Tibial artery (tissue), 4 donors: ENCODE measurements around the gene GPRC5D.

ENCODE experiments used
- DNase-seq, 2 donors: peaks; one replicate each; pipeline ENCODE4 v3.0.0-alpha.2; 2019
- H3K27ac ChIP-seq, 2 donors: fragments of 200-600 bp; sonication (generic) in 1 of 2; 1 replicate in 1 of 2; 2 replicates in 1 of 2; pipeline ENCODE4 v1.5.1; 2018 to 2019; ENCODE audit warnings: mild to moderate bottlenecking in 1 of 2
- H3K27me3 ChIP-seq, 2 donors: fragments of 200-600 bp; sonication (generic) in 1 of 2; one replicate each; pipeline versions ENCODE4 v1.5.1 to v1.6.0; 2016 to 2019
- H3K36me3 ChIP-seq, 3 donors: fragments of 200-600 bp; sonication (generic) in 2 of 3; one replicate each; pipeline ENCODE4 v1.5.1; 2016 to 2019; ENCODE audit warnings: mild to moderate bottlenecking in 2 of 3
- H3K4me1 ChIP-seq, 4 donors: fragments of 200-600 bp; sonication (generic) in 2 of 4; 1 replicate in 3 of 4; 2 replicates in 1 of 4; pipeline ENCODE4 v1.5.1; 2016 to 2019
- H3K4me3 ChIP-seq, 2 donors: fragments of 200-600 bp; sonication (generic) in 1 of 2; 1 replicate in 1 of 2; 2 replicates in 1 of 2; pipeline ENCODE4 v1.5.1; 2018 to 2019; ENCODE audit warnings: mild to moderate bottlenecking in 2 of 2
- H3K9me3 ChIP-seq, 3 donors: fragments of 200-600 bp; sonication (generic) in 1 of 3; one replicate each; pipeline ENCODE4 v1.5.1; 2016 to 2019
- CTCF ChIP-seq, 2 experiments: fragments of 200-600 bp in 1 of 2; fragments of 450-650 bp in 1 of 2; IDR thresholded peaks; one replicate each; pipeline ENCODE4 v1.5.1; 2017 to 2019; ENCODE audit warnings: antibody characterized with exemption in 2 of 2, mild to moderate bottlenecking in 1 of 2, moderate library complexity in 1 of 2
- intact Hi-C: fragments of 100-400 bp; cut with DNase I; formaldehyde crosslinking; loops from one replicate; pipeline ENCODE4 v1.15.0; 2023; ENCODE audit warnings: low total_unique reads

Gene GPRC5D

GRCh38 chr12:12986775-12987331, 34.9 kb upstream of the GPRC5D start:
- Histone ChIP-seq H3K27me3 (no peaks in the 10 kb centered on the region), H3K9me3 (no peaks in the 10 kb centered on the region), H3K4me3 (no peak overlapping the region), H3K27ac (no peak overlapping the region), H3K4me1 (peaks cover 0 to 10% (median 2%) of the 10 kb centered on the region in 4 donors), H3K36me3 (peaks cover 32 to 57% (median 36%) of the 10 kb centered on the region in 3 donors)
- TF ChIP-seq CTCF (IDR thresholded peaks at IDR 0.05), result no peak
- DNase-seq, result no peak
- intact Hi-C loops, result no loop called here

DNA sequence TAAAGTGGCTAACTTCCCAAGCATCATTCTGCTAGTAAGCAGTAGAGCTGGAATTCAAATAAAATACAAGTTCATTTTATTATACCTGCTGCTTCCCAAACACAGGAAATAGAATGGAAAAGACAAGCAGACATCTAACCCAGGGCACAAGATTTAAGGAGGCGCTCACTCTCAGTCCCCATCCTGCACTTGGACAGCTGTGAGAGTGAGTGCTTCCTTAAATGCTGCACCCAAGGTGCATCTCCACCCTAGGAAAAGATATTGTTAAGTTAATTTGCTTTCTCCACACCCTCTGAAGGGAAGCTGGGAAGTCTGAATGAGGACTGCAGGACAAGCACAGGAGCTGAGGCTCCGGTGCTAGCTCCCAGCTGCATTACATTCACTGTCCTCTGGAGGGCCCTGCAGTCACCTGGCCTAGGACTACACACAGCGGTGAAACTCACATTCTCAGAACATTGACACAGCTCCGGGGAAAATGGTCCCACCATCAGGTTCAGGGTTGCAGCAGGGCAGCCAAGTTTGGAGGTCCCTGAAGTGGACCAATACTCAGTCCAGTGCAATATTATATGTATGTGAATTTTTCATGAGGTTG, 33.9 kb upstream of the GPRC5D start:
- Histone ChIP-seq H3K4me3 (no peak overlapping the region), H3K4me1 (peaks cover 0 to 4% (median 0%) of the 10 kb centered on the region in 4 donors), H3K27me3 (no peaks in the 10 kb centered on the region), H3K9me3 (no peaks in the 10 kb centered on the region), H3K36me3 (peaks cover 32 to 66% (median 44%) of the 10 kb centered on the region in 3 donors), H3K27ac (no peak overlapping the region)
- intact Hi-C loops, result no loop called here
- peak; percentile 25 to 35 for TF ChIP-seq CTCF (IDR thresholded peaks at IDR 0.05)
- DNase-seq, result no peak

- no peak for DNase-seq
- H3K4me3 ChIP-seq, result no peak overlapping the region
- H3K36me3 ChIP-seq, result peaks cover 29 to 69% (median 43%) of the 10 kb centered on the region in 3 donors
- no peak for TF ChIP-seq CTCF (IDR thresholded peaks at IDR 0.05)
- peaks cover 0 to 14% (median 7%) of the 10 kb centered on the region in 4 donors for H3K4me1 ChIP-seq
- no peak overlapping the region for H3K27ac ChIP-seq
- intact Hi-C loops, result loop anchor here (5.0 kb wide), 1 partner anchor 67 kb away; no protein-coding TSS in a partner anchor
- H3K27me3 ChIP-seq, result no peaks in the 10 kb centered on the region
- no peaks in the 10 kb centered on the region for H3K9me3 ChIP-seq
Observed at GRCh38 chr12:12984149-12984548, 32.2 kb upstream of the GPRC5D start.

GRCh38 chr12:12983420-12984035, 31.6 kb upstream of the GPRC5D start:
- Histone ChIP-seq H3K4me3 (no peak overlapping the region), H3K27ac (no peak overlapping the region), H3K36me3 (peaks cover 23 to 63% (median 36%) of the 10 kb centered on the region in 3 donors), H3K9me3 (no peaks in the 10 kb centered on the region), H3K4me1 (peaks cover 0 to 14% (median 7%) of the 10 kb centered on the region in 4 donors), H3K27me3 (no peaks in the 10 kb centered on the region)
- intact Hi-C loops, result loop anchor here (5.0 kb wide), 1 partner anchor 66 kb away; no protein-coding TSS in a partner anchor
- TF ChIP-seq CTCF (IDR thresholded peaks at IDR 0.05), result peak; percentile 63 to 69
- no peak for DNase-seq

- intact Hi-C loops, result loop anchor here (5.0 kb wide), 1 partner anchor 65 kb away; no protein-coding TSS in a partner anchor
- H3K9me3 ChIP-seq, result no peaks in the 10 kb centered on the region
- no peak overlapping the region for H3K4me3 ChIP-seq
- peaks cover 17 to 51% (median 28%) of the 10 kb centered on the region in 3 donors for H3K36me3 ChIP-seq
- peaks cover 0 to 14% (median 7%) of the 10 kb centered on the region in 4 donors for H3K4me1 ChIP-seq
- no peak for TF ChIP-seq CTCF (IDR thresholded peaks at IDR 0.05)
- no peak overlapping the region for H3K27ac ChIP-seq
- no peaks in the 10 kb centered on the region for H3K27me3 ChIP-seq
- no peak for DNase-seq
Observed at GRCh38 chr12:12982331-12982730, 30.4 kb upstream of the GPRC5D start.
